H1 (cell line): ENCODE measurements around the gene TCF21.

ENCODE experiments used
- HDAC6 ChIP-seq: IDR thresholded peaks from one replicate; pipeline ENCODE4 v1.7.1; 2012; ENCODE audit warnings: low read depth, mild to moderate bottlenecking, inconsistent platforms, low read length, moderate library complexity
- JUND ChIP-seq: IDR thresholded peaks from 2 replicates; pipeline ENCODE4 v1.6.1; 2011; ENCODE audit warnings: mild to moderate bottlenecking, improper control_type of control experiment, low read length
- RAD21 ChIP-seq, 2 experiments: IDR thresholded peaks in 1 of 2; conservative IDR thresholded peaks in 1 of 2; 2 replicates each; pipeline ENCODE4 v1.6.1; 2011; ENCODE audit warnings: low read depth in 2 of 2, low read length in 2 of 2, improper control_type of control experiment in 1 of 2, inconsistent platforms in 1 of 2, mild to moderate bottlenecking in 1 of 2, moderate library complexity in 1 of 2
- TF ChIP-seq, protein P1 (sequence below), 3 experiments: IDR thresholded peaks; 1 replicate in 2 of 3; 2 replicates in 1 of 3; pipeline versions ENCODE4 v1.5.1 to v1.6.1; 2011; ENCODE audit warnings: low read length in 3 of 3, mild to moderate bottlenecking in 3 of 3, inconsistent platforms in 2 of 3, low read depth in 1 of 3, moderate library complexity in 1 of 3; ENCODE audit not compliant: insufficient read depth in 1 of 3; ENCODE audit errors: control extremely low read depth in 1 of 3
- TF ChIP-seq, protein P2 (sequence below): IDR thresholded peaks from 2 replicates; pipeline ENCODE4 v1.6.1; 2011; ENCODE audit warnings: low read length, improper control_type of control experiment

GRCh38 chr6:133893946-133894345, 5.0 kb downstream of the TCF21 start:
- TF ChIP-seq, protein P1, sequence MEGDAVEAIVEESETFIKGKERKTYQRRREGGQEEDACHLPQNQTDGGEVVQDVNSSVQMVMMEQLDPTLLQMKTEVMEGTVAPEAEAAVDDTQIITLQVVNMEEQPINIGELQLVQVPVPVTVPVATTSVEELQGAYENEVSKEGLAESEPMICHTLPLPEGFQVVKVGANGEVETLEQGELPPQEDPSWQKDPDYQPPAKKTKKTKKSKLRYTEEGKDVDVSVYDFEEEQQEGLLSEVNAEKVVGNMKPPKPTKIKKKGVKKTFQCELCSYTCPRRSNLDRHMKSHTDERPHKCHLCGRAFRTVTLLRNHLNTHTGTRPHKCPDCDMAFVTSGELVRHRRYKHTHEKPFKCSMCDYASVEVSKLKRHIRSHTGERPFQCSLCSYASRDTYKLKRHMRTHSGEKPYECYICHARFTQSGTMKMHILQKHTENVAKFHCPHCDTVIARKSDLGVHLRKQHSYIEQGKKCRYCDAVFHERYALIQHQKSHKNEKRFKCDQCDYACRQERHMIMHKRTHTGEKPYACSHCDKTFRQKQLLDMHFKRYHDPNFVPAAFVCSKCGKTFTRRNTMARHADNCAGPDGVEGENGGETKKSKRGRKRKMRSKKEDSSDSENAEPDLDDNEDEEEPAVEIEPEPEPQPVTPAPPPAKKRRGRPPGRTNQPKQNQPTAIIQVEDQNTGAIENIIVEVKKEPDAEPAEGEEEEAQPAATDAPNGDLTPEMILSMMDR (IDR thresholded peaks at IDR 0.05; ENCODE audit: control extremely low read depth in 1 of 3, insufficient read depth in 1 of 3, low read depth in 1 of 3, low read length in 3 of 3), result no peak
- no peak for TF ChIP-seq HDAC6
- TF ChIP-seq JUND, result no peak
- TF ChIP-seq, protein P2, sequence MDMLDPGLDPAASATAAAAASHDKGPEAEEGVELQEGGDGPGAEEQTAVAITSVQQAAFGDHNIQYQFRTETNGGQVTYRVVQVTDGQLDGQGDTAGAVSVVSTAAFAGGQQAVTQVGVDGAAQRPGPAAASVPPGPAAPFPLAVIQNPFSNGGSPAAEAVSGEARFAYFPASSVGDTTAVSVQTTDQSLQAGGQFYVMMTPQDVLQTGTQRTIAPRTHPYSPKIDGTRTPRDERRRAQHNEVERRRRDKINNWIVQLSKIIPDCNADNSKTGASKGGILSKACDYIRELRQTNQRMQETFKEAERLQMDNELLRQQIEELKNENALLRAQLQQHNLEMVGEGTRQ, result no peak
- no peak for TF ChIP-seq RAD21 (IDR thresholded peaks at IDR 0.05 in 1 of 2, conservative IDR thresholded peaks at IDR 0.05 in 1 of 2; ENCODE audit: low read depth in 2 of 2, low read length in 2 of 2)
